GM23338 (cell line): ENCODE results near the gene APBA1. TPM values are rescaled to one million over a fixed set of nuclear protein-coding genes. Genes with fewer than 3 reads are reported as not detected.

Experiments used
- ATAC-seq: fragments of 200-7000 bp; cut with Tn5 transposase; 3 replicates; pipeline ENCODE4 v1.9.1; 2020
- DNase-seq: peaks from one replicate; pipeline ENCODE4 v3.0.0-alpha.2; 2015; ENCODE audit warnings: low spot score
- H2AFZ ChIP-seq: fragments of 200-600 bp; sonication (generic); 2 replicates; pipeline ENCODE4 v1.8.0; 2016; ENCODE audit warnings: antibody characterized with exemption, mild to moderate bottlenecking, moderate library complexity
- H3F3A ChIP-seq: fragments of 200-600 bp; sonication (generic); replicated peaks from 2 replicates; pipeline ENCODE4 v1.8.0; 2017; ENCODE audit warnings: antibody characterized with exemption, mixed run types, low read depth
- H3K27ac ChIP-seq: fragments of 200-600 bp; sonication (generic); 2 replicates; pipeline ENCODE4 v1.6.1; 2016; ENCODE audit warnings: low read depth
- H3K27me3 ChIP-seq: fragments of 200-600 bp; sonication (generic); 2 replicates; pipeline ENCODE4 v1.8.0; 2016; ENCODE audit warnings: mild to moderate bottlenecking, mixed run types, moderate library complexity; ENCODE audit not compliant: insufficient read depth
- H3K36me3 ChIP-seq: fragments of 200-600 bp; sonication (generic); 2 replicates; pipeline ENCODE4 v1.8.0; 2016; ENCODE audit warnings: mild to moderate bottlenecking; ENCODE audit not compliant: insufficient read depth
- H3K4me1 ChIP-seq: fragments of 200-600 bp; sonication (generic); 2 replicates; pipeline ENCODE4 v1.8.0; 2016; ENCODE audit warnings: mild to moderate bottlenecking, moderate library complexity; ENCODE audit not compliant: insufficient read depth
- H3K4me2 ChIP-seq: fragments of 200-600 bp; sonication (generic); 2 replicates; pipeline ENCODE4 v1.7.1; 2017; ENCODE audit warnings: mixed run types
- H3K4me3 ChIP-seq: fragments of 200-600 bp; sonication (generic); 2 replicates; pipeline ENCODE4 v1.6.1; 2016; ENCODE audit warnings: mixed run types
- H3K79me2 ChIP-seq: fragments of 200-600 bp; sonication (generic); replicated peaks from 2 replicates; pipeline ENCODE4 v1.8.0; 2017; ENCODE audit warnings: mild to moderate bottlenecking; ENCODE audit not compliant: insufficient read depth
- H3K9me2 ChIP-seq: fragments of 200-600 bp; sonication (generic); 2 replicates; pipeline ENCODE4 v1.8.0; 2017; ENCODE audit not compliant: insufficient read depth
- H4K20me1 ChIP-seq: fragments of 200-600 bp; sonication (generic); replicated peaks from 2 replicates; pipeline ENCODE4 v1.8.0; 2017; ENCODE audit warnings: mild to moderate bottlenecking; ENCODE audit not compliant: insufficient read depth
- H3K27ac Mint-ChIP-seq: 2 replicates; pipeline ENCODE4 v1.8.0; 2020; ENCODE audit warnings: inconsistent platforms, mild to moderate bottlenecking, moderate library complexity, mixed read lengths
- H3K27me3 Mint-ChIP-seq: 3 replicates; pipeline ENCODE4 v1.8.0; 2022; ENCODE audit warnings: low read depth, mild to moderate bottlenecking, moderate library complexity, mixed read lengths, inconsistent platforms; ENCODE audit not compliant: insufficient read depth, poor library complexity
- H3K36me3 Mint-ChIP-seq: 3 replicates; pipeline ENCODE4 v1.8.0; 2021; ENCODE audit warnings: low read depth, mild to moderate bottlenecking, inconsistent platforms, moderate library complexity, mixed read lengths
- H3K4me1 Mint-ChIP-seq: 3 replicates; pipeline ENCODE4 v1.8.0; 2020; ENCODE audit warnings: mild to moderate bottlenecking, inconsistent platforms, mixed read lengths
- H3K4me3 Mint-ChIP-seq: 3 replicates; pipeline ENCODE4 v1.8.0; 2021; ENCODE audit warnings: moderate library complexity, mild to moderate bottlenecking, inconsistent platforms, mixed read lengths
- H3K9me3 Mint-ChIP-seq: 3 replicates; pipeline ENCODE4 v1.8.0; 2020; ENCODE audit warnings: moderate library complexity, mild to moderate bottlenecking, inconsistent platforms, mixed read lengths
- EZH2 ChIP-seq: fragments of 200-600 bp; sonication (generic); IDR thresholded peaks from one replicate; pipeline ENCODE4 v1.8.0; 2017; ENCODE audit warnings: antibody characterized with exemption, mild to moderate bottlenecking, low read depth; ENCODE audit not compliant: unreplicated experiment
- EZH2phosphoT487 ChIP-seq: fragments of 200-600 bp; sonication (generic); IDR thresholded peaks from one replicate; pipeline ENCODE4 v1.8.1; 2018; ENCODE audit warnings: antibody characterized with exemption; ENCODE audit not compliant: unreplicated experiment
- NANOG ChIP-seq: IDR thresholded peaks from 2 replicates; pipeline ENCODE4 v1.6.1; 2016; ENCODE audit warnings: antibody characterized with exemption, borderline replicate concordance
- POLR2AphosphoS5 ChIP-seq: IDR thresholded peaks from 2 replicates; pipeline ENCODE4 v1.6.1; 2016; ENCODE audit warnings: antibody characterized with exemption, low read depth
- STAT1 ChIP-seq: IDR thresholded peaks from one replicate; pipeline ENCODE4 v1.6.1; 2016; ENCODE audit warnings: antibody characterized with exemption; ENCODE audit not compliant: unreplicated experiment
- ZNF114 ChIP-seq: fragments of 250-450 bp; sonication (Bioruptor Pico); IDR thresholded peaks from 2 replicates; pipeline ENCODE4 v1.5.0; 2020; ENCODE audit warnings: mild to moderate bottlenecking, moderate library complexity
- ZNF331 ChIP-seq: fragments of 250-450 bp; sonication (Bioruptor Pico); IDR thresholded peaks from 2 replicates; pipeline ENCODE4 v1.5.0; 2020; ENCODE audit warnings: low read depth, mild to moderate bottlenecking, moderate library complexity
- polyA plus RNA-seq: library from polyadenylated mRNA; unstranded; fragments of >200 nt; fragmentation: Nextera tagmentation; extraction: Ambion mirVana; gene quantifications from 2 replicates; pipeline ENCODE4 v1.2.1, GENCODE V29; 2016
- total RNA-seq: library from RNA; depleted of rRNA; stranded (reverse); fragments of >200 nt; shearing (Covaris generic); gene quantifications from 2 replicates; pipeline ENCODE4 v1.2.3, GENCODE V29; 2014
- TF ChIP-seq, protein P1 (sequence below): IDR thresholded peaks from one replicate; pipeline ENCODE4 v1.6.1; 2018; ENCODE audit warnings: antibody characterized with exemption; ENCODE audit not compliant: unreplicated experiment
- TF ChIP-seq, protein P2 (sequence below): IDR thresholded peaks from 2 replicates; pipeline ENCODE4 v1.6.1; 2016; ENCODE audit warnings: antibody characterized with exemption

APBA1 gene
- total and polyA plus RNA-seq, 2 experiments from 2014 or later = 0.26 to 1.0 TPM

DNA sequence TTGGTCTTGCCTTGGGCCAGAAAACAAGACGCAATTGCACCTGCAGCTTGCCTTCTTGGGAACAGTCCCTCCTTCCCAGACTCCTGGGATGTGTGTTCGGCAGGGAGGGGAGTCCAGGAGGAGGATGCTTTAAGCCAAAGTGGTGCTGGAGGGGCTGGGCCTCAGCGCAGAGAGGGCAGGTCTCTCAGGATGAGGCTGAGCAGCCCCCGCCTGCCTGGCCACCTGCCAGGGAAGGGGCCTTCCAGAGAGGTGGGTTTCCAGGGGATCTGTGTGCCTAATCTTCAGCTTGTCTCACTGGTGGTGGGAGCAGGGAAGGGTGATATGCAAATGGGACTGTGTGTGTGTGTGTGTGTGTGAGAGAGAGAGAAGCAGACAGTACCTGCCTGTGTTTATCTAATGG lies 242.0 kb downstream of the APBA1 start:
- Histone ChIP-seq H3K79me2 (no peaks in the 10 kb centered on the region), H3K27ac (no peak overlapping the region), H3K4me1 (no peaks in the 10 kb centered on the region), H3K36me3 (no peaks in the 10 kb centered on the region), H3K27me3 (no peaks in the 10 kb centered on the region), H4K20me1 (no peaks in the 10 kb centered on the region), H3K4me3 (no peak overlapping the region), H3K4me2 (no peak overlapping the region), H3F3A (no peaks in the 10 kb centered on the region), H3K9me2 (no peaks in the 10 kb centered on the region), H2AFZ (no peak overlapping the region)
- no peak for TF ChIP-seq EZH2phosphoT487
- no peak for TF ChIP-seq NANOG
- TF ChIP-seq, protein P1, sequence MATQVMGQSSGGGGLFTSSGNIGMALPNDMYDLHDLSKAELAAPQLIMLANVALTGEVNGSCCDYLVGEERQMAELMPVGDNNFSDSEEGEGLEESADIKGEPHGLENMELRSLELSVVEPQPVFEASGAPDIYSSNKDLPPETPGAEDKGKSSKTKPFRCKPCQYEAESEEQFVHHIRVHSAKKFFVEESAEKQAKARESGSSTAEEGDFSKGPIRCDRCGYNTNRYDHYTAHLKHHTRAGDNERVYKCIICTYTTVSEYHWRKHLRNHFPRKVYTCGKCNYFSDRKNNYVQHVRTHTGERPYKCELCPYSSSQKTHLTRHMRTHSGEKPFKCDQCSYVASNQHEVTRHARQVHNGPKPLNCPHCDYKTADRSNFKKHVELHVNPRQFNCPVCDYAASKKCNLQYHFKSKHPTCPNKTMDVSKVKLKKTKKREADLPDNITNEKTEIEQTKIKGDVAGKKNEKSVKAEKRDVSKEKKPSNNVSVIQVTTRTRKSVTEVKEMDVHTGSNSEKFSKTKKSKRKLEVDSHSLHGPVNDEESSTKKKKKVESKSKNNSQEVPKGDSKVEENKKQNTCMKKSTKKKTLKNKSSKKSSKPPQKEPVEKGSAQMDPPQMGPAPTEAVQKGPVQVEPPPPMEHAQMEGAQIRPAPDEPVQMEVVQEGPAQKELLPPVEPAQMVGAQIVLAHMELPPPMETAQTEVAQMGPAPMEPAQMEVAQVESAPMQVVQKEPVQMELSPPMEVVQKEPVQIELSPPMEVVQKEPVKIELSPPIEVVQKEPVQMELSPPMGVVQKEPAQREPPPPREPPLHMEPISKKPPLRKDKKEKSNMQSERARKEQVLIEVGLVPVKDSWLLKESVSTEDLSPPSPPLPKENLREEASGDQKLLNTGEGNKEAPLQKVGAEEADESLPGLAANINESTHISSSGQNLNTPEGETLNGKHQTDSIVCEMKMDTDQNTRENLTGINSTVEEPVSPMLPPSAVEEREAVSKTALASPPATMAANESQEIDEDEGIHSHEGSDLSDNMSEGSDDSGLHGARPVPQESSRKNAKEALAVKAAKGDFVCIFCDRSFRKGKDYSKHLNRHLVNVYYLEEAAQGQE = no peak
- Mint-ChIP-seq H3K4me3 (no peak overlapping the region), H3K9me3 (peaks cover 8% of the 10 kb centered on the region), H3K4me1 (no peaks in the 10 kb centered on the region; the same call in 2 of the 3 replicates), H3K36me3 (peaks cover 4% of the 10 kb centered on the region; the same call in 2 of the 3 replicates), H3K27me3 (peaks cover 5% of the 10 kb centered on the region), H3K27ac (no peak overlapping the region; the same call in 1 of the 2 replicates)
- ATAC-seq (no peak), DNase-seq (no peak)

DNA sequence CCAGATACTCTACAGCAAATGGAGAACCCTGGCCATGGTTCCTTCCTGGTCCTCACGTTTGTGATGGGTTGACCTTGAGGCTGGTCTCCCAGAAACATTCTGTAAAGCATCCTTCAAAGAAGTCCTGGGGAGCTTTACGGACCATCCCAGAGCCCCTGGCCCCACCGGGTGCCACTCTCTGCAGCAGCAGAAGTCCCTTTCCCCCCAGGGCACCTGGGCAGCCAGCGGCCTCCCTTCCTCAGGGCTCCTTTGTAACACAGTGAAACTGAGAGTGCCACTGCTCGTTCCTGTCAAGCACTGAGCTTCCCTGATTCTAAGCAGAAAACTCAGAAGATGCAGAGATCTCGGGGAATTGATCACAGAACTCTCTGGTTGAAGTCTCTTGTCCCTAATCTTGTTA lies 242.9 kb downstream of the APBA1 start:
- no peaks in the 10 kb centered on the region for H3K36me3 ChIP-seq
- Mint-ChIP-seq H3K9me3 (peaks cover 15% of the 10 kb centered on the region), H3K27me3 (peaks cover 5% of the 10 kb centered on the region)
- TF ChIP-seq EZH2 (no peak), ZNF331 (CRISPR knock-in tag) (no peak), ZNF114 (CRISPR knock-in tag) (no peak), STAT1 (no peak), POLR2AphosphoS5 (no peak)
- TF ChIP-seq, protein P2, sequence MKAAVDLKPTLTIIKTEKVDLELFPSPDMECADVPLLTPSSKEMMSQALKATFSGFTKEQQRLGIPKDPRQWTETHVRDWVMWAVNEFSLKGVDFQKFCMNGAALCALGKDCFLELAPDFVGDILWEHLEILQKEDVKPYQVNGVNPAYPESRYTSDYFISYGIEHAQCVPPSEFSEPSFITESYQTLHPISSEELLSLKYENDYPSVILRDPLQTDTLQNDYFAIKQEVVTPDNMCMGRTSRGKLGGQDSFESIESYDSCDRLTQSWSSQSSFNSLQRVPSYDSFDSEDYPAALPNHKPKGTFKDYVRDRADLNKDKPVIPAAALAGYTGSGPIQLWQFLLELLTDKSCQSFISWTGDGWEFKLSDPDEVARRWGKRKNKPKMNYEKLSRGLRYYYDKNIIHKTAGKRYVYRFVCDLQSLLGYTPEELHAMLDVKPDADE = no peak
- TF ChIP-seq, protein P1 = no peak

More for the DNA sequence above, 242.9 kb downstream of the APBA1 start:
- no peak overlapping the region for H3K4me3 ChIP-seq
- H3K4me2 ChIP-seq = no peak overlapping the region
- no peak for DNase-seq
- no peaks in the 10 kb centered on the region; the same call in 1 of the 3 replicates for H3K4me1 Mint-ChIP-seq
- no peaks in the 10 kb centered on the region for H3K4me1 ChIP-seq
- no peaks in the 10 kb centered on the region for H3F3A ChIP-seq
- no peak overlapping the region for H3K4me3 Mint-ChIP-seq
- H3K36me3 Mint-ChIP-seq = peaks cover 11% of the 10 kb centered on the region
- no peaks in the 10 kb centered on the region for H4K20me1 ChIP-seq
- H3K9me2 ChIP-seq = no peaks in the 10 kb centered on the region
- no peaks in the 10 kb centered on the region for H3K79me2 ChIP-seq
- ATAC-seq = no peak
- no peak overlapping the region for H3K27ac ChIP-seq
- no peaks in the 10 kb centered on the region for H3K27me3 ChIP-seq
- H3K27ac Mint-ChIP-seq = no peak overlapping the region
- H2AFZ ChIP-seq = no peak overlapping the region
